GM12878 (cell line): ENCODE data around the gene ANKRD44. TPM values are rescaled to one million over a fixed set of nuclear protein-coding genes. Genes with fewer than 3 reads are reported as not detected.

Experiments
- ATAC-seq: fragments of 200-7000 bp; cut with Tn5 transposase; 3 replicates; pipeline ENCODE4 v1.9.1; 2020; ENCODE audit warnings: mild to moderate bottlenecking, moderate library complexity
- BruUV-seq: library from RNA; stranded (reverse); fragments of 400-500 nt; replicated peaks from 2 replicates; lab custom pipeline; 2021; lab: Mats Ljungman, UMichigan
- CTCF ChIA-PET: fragments of 300-600 bp; sonication (Branson Sonifier 250); formaldehyde crosslinking; extraction: SDS; loops from one replicate; lab custom pipeline; 2021; ENCODE audit warnings: inconsistent platforms; lab: Yijun Ruan, JAX
- POLR2A ChIA-PET: fragments of 350-600 bp; formaldehyde crosslinking; extraction: SDS; loops from one replicate; lab custom pipeline; 2021; ENCODE audit warnings: inconsistent platforms; lab: Charles Lee
- RAD21 ChIA-PET: fragments of 300-600 bp; sonication (Branson Sonifier 250); formaldehyde crosslinking; loops from one replicate; lab custom pipeline; 2023; ENCODE audit warnings: antibody characterized with exemption; ENCODE audit not compliant: unreplicated experiment; lab: Charles Lee
- SMC1A ChIA-PET: fragments of 300-600 bp; sonication (Branson Sonifier 250); formaldehyde crosslinking; loops from one replicate; lab custom pipeline; 2023; ENCODE audit not compliant: unreplicated experiment, uncharacterized antibody; lab: Charles Lee
- DNase-seq: peaks from one replicate; pipeline ENCODE4 v3.0.0-alpha.2; 2011; ENCODE audit warnings: low read depth, low spot score
- FAIRE-seq: peaks from 3 replicates; lab custom pipeline; 2011; peaks lifted over from hg19 to GRCh38; lab: Jason Lieb, UNC
- H2AFZ ChIP-seq: 2 replicates; pipeline ENCODE4 v1.6.0; 2011; ENCODE audit warnings: low read depth, low read length, control low read depth; ENCODE audit not compliant: control insufficient read depth
- H3K27ac ChIP-seq: 2 replicates; pipeline ENCODE4 v1.5.1; 2011; ENCODE audit warnings: control low read depth; ENCODE audit not compliant: control insufficient read depth, insufficient read depth
- H3K27me3 ChIP-seq, 2 experiments: replicated peaks in 1 of 2; 2 replicates each; pipeline versions ENCODE4 v1.6.0 to v1.6.1; 2011; ENCODE audit warnings: low read length in 1 of 2; ENCODE audit not compliant: control insufficient read depth in 2 of 2, insufficient read depth in 2 of 2
- H3K36me3 ChIP-seq, 2 experiments: 2 replicates each; pipeline ENCODE4 v1.5.1; 2011; ENCODE audit warnings: low read length in 1 of 2; ENCODE audit not compliant: control insufficient read depth in 2 of 2, insufficient read depth in 2 of 2
- H3K4me1 ChIP-seq: 2 replicates; pipeline ENCODE4 v1.6.1; 2011; ENCODE audit warnings: mild to moderate bottlenecking, low read length, moderate library complexity, mixed read lengths; ENCODE audit not compliant: control insufficient read depth, insufficient read depth
- H3K4me2 ChIP-seq: 2 replicates; pipeline ENCODE4 v1.6.0; 2011; ENCODE audit warnings: control low read depth; ENCODE audit not compliant: control insufficient read depth, insufficient read depth
- H3K4me3 ChIP-seq: fragments of 200-600 bp; sonication (generic); 2 replicates; pipeline ENCODE4 v1.5.1; 2016
- H3K79me2 ChIP-seq: 2 replicates; pipeline ENCODE4 v1.6.0; 2011; ENCODE audit warnings: low read length; ENCODE audit not compliant: control insufficient read depth, insufficient read depth
- H3K9ac ChIP-seq: 2 replicates; pipeline ENCODE4 v1.8.0; 2011; ENCODE audit warnings: low read length, control low read depth, mixed read lengths; ENCODE audit not compliant: control insufficient read depth, insufficient read depth
- H3K9me3 ChIP-seq: replicated peaks from 3 replicates; pipeline ENCODE4 v1.5.1; 2011; ENCODE audit warnings: mild to moderate bottlenecking, low read length; ENCODE audit not compliant: control insufficient read depth, insufficient read depth
- H4K20me1 ChIP-seq: 2 replicates; pipeline ENCODE4 v1.6.0; 2011; ENCODE audit not compliant: control insufficient read depth, insufficient read depth
- BCL11A ChIP-seq: IDR thresholded peaks from 2 replicates; pipeline ENCODE4 v1.6.1; 2011; ENCODE audit warnings: low read depth, low read length
- CEBPB ChIP-seq, 2 experiments: fragments of 150-350 bp in 1 of 2; IDR thresholded peaks; 2 replicates each; pipeline ENCODE4 v1.6.1; 2012 to 2014; ENCODE audit warnings: low read depth in 2 of 2, low read length in 2 of 2, borderline replicate concordance in 1 of 2, inconsistent platforms in 1 of 2
- CHD4 ChIP-seq: fragments of 200-600 bp; sonication (generic); IDR thresholded peaks from 2 replicates; pipeline ENCODE4 v1.6.1; 2016; ENCODE audit warnings: mild to moderate bottlenecking
- CREB1 ChIP-seq: IDR thresholded peaks from 2 replicates; pipeline ENCODE4 v1.6.1; 2012; ENCODE audit warnings: low read depth, mild to moderate bottlenecking, inconsistent platforms
- KAT2A ChIP-seq: conservative IDR thresholded peaks from 2 replicates; pipeline ENCODE4 v1.6.1; 2011; ENCODE audit warnings: low read depth, low read length; ENCODE audit not compliant: control insufficient read depth
- NBN ChIP-seq: fragments of 450-650 bp; IDR thresholded peaks from 2 replicates; pipeline ENCODE4 v1.6.1; 2016
- PAX5 ChIP-seq: IDR thresholded peaks from 2 replicates; pipeline ENCODE4 v1.6.1; 2011; ENCODE audit warnings: low read depth, low read length, borderline replicate concordance
- RB1 ChIP-seq: fragments of 450-650 bp; formaldehyde crosslinking; IDR thresholded peaks from 2 replicates; pipeline ENCODE4 v1.6.1; 2017; ENCODE audit warnings: mild to moderate bottlenecking, borderline replicate concordance
- SMAD5 ChIP-seq: IDR thresholded peaks from 2 replicates; pipeline ENCODE4 v1.6.1; 2016; ENCODE audit warnings: antibody characterized with exemption, low read depth
- STAT3 ChIP-seq: IDR thresholded peaks from 2 replicates; pipeline ENCODE4 v1.6.1; 2011; ENCODE audit warnings: low read depth, low read length, improper control_type of control experiment
- TCF12 ChIP-seq: IDR thresholded peaks from 2 replicates; pipeline ENCODE4 v1.6.1; 2011; ENCODE audit warnings: low read depth, mild to moderate bottlenecking, low read length
- WGBS: methylation state at CpG from one replicate; pipeline ENCODE4 v1.1.6; 2016; ENCODE audit warnings: low lambda C conversion rate; ENCODE audit not compliant: insufficient replicate concordance, insufficient coverage; ENCODE audit errors: missing lambda C conversion rate; 5-methylcytosine and 5-hydroxymethylcytosine counted together
- in situ Hi-C: fragments of 300-500 bp; cut with MboI; formaldehyde crosslinking; loops from 9 replicates; pipeline ENCODE4 v1.14.3; 2018; ENCODE audit warnings: mixed read lengths
- intact Hi-C: fragments of 100-400 bp; cut with micrococcal nuclease; formaldehyde crosslinking; loops from one replicate; pipeline ENCODE4 v1.14.2; 2022; ENCODE audit not compliant: unreplicated experiment
- polyA plus RNA-seq, 11 experiments: library from polyadenylated mRNA; depleted of rRNA in 4 of 11; unstranded in 6 of 11; stranded (reverse) in 5 of 11; fragments of >200 nt; fragmentation: Nextera tagmentation in 4 of 11; fragmentation: Illumina TruSeq in 1 of 11; extraction: Ambion mirVana in 4 of 11; extraction: Trizol in 1 of 11; gene quantifications; 1 replicate in 1 of 11; 2 replicates in 10 of 11; pipeline versions ENCODE4 v1.2.1 to v1.2.3, GENCODE V29; 2011 to 2016; ENCODE audit warnings: inconsistent platforms in 2 of 11, missing spikeins in 2 of 11, low read depth in 1 of 11
- total RNA-seq, 4 experiments: library from RNA; depleted of rRNA in 3 of 4; stranded (reverse); fragments of >200 nt in 3 of 4; fragmentation: Illumina TruSeq in 1 of 4; extraction: Trizol in 1 of 4; gene quantifications; 2 replicates each; pipeline versions ENCODE4 v1.2.1 to v1.2.3, GENCODE V29; 2013 to 2021
- TF ChIP-seq, protein P1 (sequence below): fragments of 150-350 bp; IDR thresholded peaks from 2 replicates; pipeline ENCODE4 v1.6.1; 2016; ENCODE audit warnings: low read depth, low read length
- TF ChIP-seq, protein P2 (sequence below): fragments of 450-650 bp; IDR thresholded peaks from 2 replicates; pipeline ENCODE4 v1.6.1; 2017; ENCODE audit warnings: mild to moderate bottlenecking

ANKRD44 gene
- total and polyA plus RNA-seq, 10 of the 15 experiments (the other 5 are each of a cell fraction or from before 2014, with no cell fraction given): 19.1 to 99.1 (median 59.6) TPM

- TF ChIP-seq, protein P1, sequence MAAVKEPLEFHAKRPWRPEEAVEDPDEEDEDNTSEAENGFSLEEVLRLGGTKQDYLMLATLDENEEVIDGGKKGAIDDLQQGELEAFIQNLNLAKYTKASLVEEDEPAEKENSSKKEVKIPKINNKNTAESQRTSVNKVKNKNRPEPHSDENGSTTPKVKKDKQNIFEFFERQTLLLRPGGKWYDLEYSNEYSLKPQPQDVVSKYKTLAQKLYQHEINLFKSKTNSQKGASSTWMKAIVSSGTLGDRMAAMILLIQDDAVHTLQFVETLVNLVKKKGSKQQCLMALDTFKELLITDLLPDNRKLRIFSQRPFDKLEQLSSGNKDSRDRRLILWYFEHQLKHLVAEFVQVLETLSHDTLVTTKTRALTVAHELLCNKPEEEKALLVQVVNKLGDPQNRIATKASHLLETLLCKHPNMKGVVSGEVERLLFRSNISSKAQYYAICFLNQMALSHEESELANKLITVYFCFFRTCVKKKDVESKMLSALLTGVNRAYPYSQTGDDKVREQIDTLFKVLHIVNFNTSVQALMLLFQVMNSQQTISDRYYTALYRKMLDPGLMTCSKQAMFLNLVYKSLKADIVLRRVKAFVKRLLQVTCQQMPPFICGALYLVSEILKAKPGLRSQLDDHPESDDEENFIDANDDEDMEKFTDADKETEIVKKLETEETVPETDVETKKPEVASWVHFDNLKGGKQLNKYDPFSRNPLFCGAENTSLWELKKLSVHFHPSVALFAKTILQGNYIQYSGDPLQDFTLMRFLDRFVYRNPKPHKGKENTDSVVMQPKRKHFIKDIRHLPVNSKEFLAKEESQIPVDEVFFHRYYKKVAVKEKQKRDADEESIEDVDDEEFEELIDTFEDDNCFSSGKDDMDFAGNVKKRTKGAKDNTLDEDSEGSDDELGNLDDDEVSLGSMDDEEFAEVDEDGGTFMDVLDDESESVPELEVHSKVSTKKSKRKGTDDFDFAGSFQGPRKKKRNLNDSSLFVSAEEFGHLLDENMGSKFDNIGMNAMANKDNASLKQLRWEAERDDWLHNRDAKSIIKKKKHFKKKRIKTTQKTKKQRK: no peak
- TF ChIP-seq CREB1 (no peak), NBN (no peak), CEBPB (IDR thresholded peaks at IDR 0.05; ENCODE audit: borderline replicate concordance in 1 of 2, low read depth in 2 of 2, low read length in 2 of 2) (no peak), RB1 (no peak), KAT2A (no peak), BCL11A (no peak), SMAD5 (no peak)
Observed at GRCh38 chr2:197165020-197165419, 145.6 kb downstream of the ANKRD44 start (continued).

GRCh38 chr2:197164141-197164754 lies 146.3 kb downstream of the ANKRD44 start:
- H3K4me3 ChIP-seq: no peak overlapping the region
- no TSS peak for BruUV-seq
- H3K9me3 ChIP-seq: no peaks in the 10 kb centered on the region
- peaks cover 0 to 3% of the 10 kb centered on the region in 2 experiments; a peak in 3 of 4 replicates for H3K36me3 ChIP-seq
- in situ Hi-C loops (no loop called here), intact Hi-C loops (no loop called here)
- ChIA-PET POLR2A (no interaction called here), SMC1A (no interaction called here), CTCF (interaction anchor here (2.3 kb wide), 1 partner anchor 51 kb away, joined by 11 read pairs; no protein-coding TSS in a partner anchor), RAD21 (no interaction called here)
- H3K27ac ChIP-seq: no peak overlapping the region
- no peak overlapping the region for H3K4me2 ChIP-seq
- FAIRE-seq: no peak
- WGBS: 97% methylated on average over 39 of the region's 39 CpGs
- no peak for ATAC-seq
- no peak for DNase-seq
- H3K9ac ChIP-seq: no peak overlapping the region
- peaks cover 18% of the 10 kb centered on the region for H3K4me1 ChIP-seq
- no peaks in the 10 kb centered on the region for H4K20me1 ChIP-seq
- no peaks in the 10 kb centered on the region for H3K27me3 ChIP-seq
- peaks cover 8% of the 10 kb centered on the region for H3K79me2 ChIP-seq
- no peak overlapping the region for H2AFZ ChIP-seq
- TF ChIP-seq TCF12: no peak
- TF ChIP-seq, protein P2, sequence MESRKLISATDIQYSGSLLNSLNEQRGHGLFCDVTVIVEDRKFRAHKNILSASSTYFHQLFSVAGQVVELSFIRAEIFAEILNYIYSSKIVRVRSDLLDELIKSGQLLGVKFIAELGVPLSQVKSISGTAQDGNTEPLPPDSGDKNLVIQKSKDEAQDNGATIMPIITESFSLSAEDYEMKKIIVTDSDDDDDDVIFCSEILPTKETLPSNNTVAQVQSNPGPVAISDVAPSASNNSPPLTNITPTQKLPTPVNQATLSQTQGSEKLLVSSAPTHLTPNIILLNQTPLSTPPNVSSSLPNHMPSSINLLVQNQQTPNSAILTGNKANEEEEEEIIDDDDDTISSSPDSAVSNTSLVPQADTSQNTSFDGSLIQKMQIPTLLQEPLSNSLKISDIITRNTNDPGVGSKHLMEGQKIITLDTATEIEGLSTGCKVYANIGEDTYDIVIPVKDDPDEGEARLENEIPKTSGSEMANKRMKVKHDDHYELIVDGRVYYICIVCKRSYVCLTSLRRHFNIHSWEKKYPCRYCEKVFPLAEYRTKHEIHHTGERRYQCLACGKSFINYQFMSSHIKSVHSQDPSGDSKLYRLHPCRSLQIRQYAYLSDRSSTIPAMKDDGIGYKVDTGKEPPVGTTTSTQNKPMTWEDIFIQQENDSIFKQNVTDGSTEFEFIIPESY: no peak
- TF ChIP-seq PAX5: no peak
- TF ChIP-seq CHD4: no peak
- TF ChIP-seq, protein P1: no peak
- no peak for TF ChIP-seq STAT3
